HCT116 (cell line): ENCODE data around the gene ZCCHC2. TPM values are rescaled to one million over a fixed set of nuclear protein-coding genes. Genes with fewer than 3 reads are reported as not detected.

Source experiments
- ATAC-seq: fragments of 200-7000 bp; cut with Tn5 transposase; 2 replicates; pipeline ENCODE4 v1.9.1; 2020; ENCODE audit warnings: mild to moderate bottlenecking, moderate library complexity
- BruUV-seq: library from RNA; stranded (reverse); fragments of 400-500 nt; replicated peaks from 2 replicates; lab custom pipeline; 2021; lab: Mats Ljungman, UMichigan
- CTCF ChIA-PET: fragments of 300-600 bp; sonication (Branson Sonifier 250); formaldehyde crosslinking; loops from one replicate; lab custom pipeline; 2021; ENCODE audit warnings: antibody characterized with exemption; lab: Charles Lee
- POLR2A ChIA-PET: fragments of 300-600, 350-600 bp; sonication (Branson Sonifier 250); formaldehyde crosslinking; loops from one replicate; lab custom pipeline; 2021; ENCODE audit warnings: antibody characterized with exemption; lab: Charles Lee
- RAD21 ChIA-PET, 2 experiments: fragments of 300-600 bp; sonication (Branson Sonifier 250); formaldehyde crosslinking; loops; one replicate each; lab custom pipeline; 2023; ENCODE audit warnings: low total read pairs in 2 of 2; ENCODE audit not compliant: uncharacterized antibody in 2 of 2, unreplicated experiment in 2 of 2, low non-redundant PET in 1 of 2; lab: Charles Lee
- DNase-seq: peaks from one replicate; pipeline ENCODE4 v3.0.0-alpha.2; 2010; ENCODE audit warnings: low read depth, low spot score
- H2AFZ ChIP-seq: fragments of 200-600 bp; shearing (Covaris generic), sonication (generic); 2 replicates; pipeline ENCODE4 v1.6.1; 2017; ENCODE audit warnings: low read depth, mixed run types, mixed read lengths, antibody characterized with exemption, low read length; ENCODE audit not compliant: poor library complexity, severe bottlenecking
- H3K27ac ChIP-seq: 2 replicates; pipeline ENCODE4 v1.5.1; 2012; ENCODE audit warnings: low read depth, low read length
- H3K27me3 ChIP-seq: fragments of 200-600 bp; sonication (generic); 2 replicates; pipeline ENCODE4 v1.6.1; 2016; ENCODE audit warnings: mixed run types, low read length, mixed read lengths; ENCODE audit not compliant: insufficient read depth
- H3K36me3 ChIP-seq, 2 experiments: fragments of 200-500 bp in 1 of 2; fragments of 200-600 bp in 1 of 2; sonication (Bioruptor generic) in 1 of 2; sonication (generic) in 1 of 2; 2 replicates each; pipeline versions ENCODE4 v1.5.1 to v1.6.1; 2014 to 2016; ENCODE audit warnings: low read length in 2 of 2, inconsistent platforms in 1 of 2, mixed read lengths in 1 of 2, mixed run types in 1 of 2; ENCODE audit not compliant: insufficient read depth in 2 of 2, control insufficient read depth in 1 of 2
- H3K4me1 ChIP-seq, 2 experiments: fragments of 200-600 bp in 1 of 2; sonication (generic) in 1 of 2; 2 replicates each; pipeline versions ENCODE4 v1.5.1 to v1.6.1; 2012 to 2017; ENCODE audit warnings: low read length in 2 of 2, inconsistent platforms in 1 of 2, mild to moderate bottlenecking in 1 of 2, mixed read lengths in 1 of 2, mixed run types in 1 of 2, moderate library complexity in 1 of 2; ENCODE audit not compliant: insufficient read depth in 2 of 2, control insufficient read depth in 1 of 2
- H3K4me2 ChIP-seq: fragments of 200-600 bp; sonication (generic); 2 replicates; pipeline ENCODE4 v1.6.1; 2017; ENCODE audit warnings: mixed run types, low read length, mixed read lengths
- H3K4me3 ChIP-seq, 2 experiments: fragments of 200-600 bp in 1 of 2; sonication (generic) in 1 of 2; replicated peaks in 1 of 2; 2 replicates each; pipeline ENCODE4 v1.5.1; 2011 to 2016; ENCODE audit warnings: low read length in 2 of 2, control low read depth in 1 of 2, low read depth in 1 of 2, mild to moderate bottlenecking in 1 of 2, mixed read lengths in 1 of 2, mixed run types in 1 of 2
- H3K79me2 ChIP-seq: fragments of 200-600 bp; sonication (generic); 2 replicates; pipeline ENCODE4 v1.6.1; 2017; ENCODE audit warnings: mild to moderate bottlenecking, mixed run types, low read length, moderate library complexity, mixed read lengths; ENCODE audit not compliant: insufficient read depth
- H3K9ac ChIP-seq: fragments of 200-600 bp; sonication (generic); 2 replicates; pipeline ENCODE4 v1.6.1; 2016; ENCODE audit warnings: low read length, mixed read lengths
- H3K9me2 ChIP-seq: fragments of 200-600 bp; sonication (generic), shearing (Covaris generic); 2 replicates; pipeline ENCODE4 v1.6.1; 2017; ENCODE audit warnings: mixed run types, mild to moderate bottlenecking, moderate library complexity; ENCODE audit not compliant: insufficient read depth
- H3K9me3 ChIP-seq, 2 experiments: fragments of 200-500 bp in 1 of 2; fragments of 200-600 bp in 1 of 2; sonication (Bioruptor generic) in 1 of 2; sonication (generic) in 1 of 2; 2 replicates each; pipeline ENCODE4 v1.6.1; 2014 to 2017; ENCODE audit warnings: low read length in 2 of 2, mixed read lengths in 2 of 2, inconsistent platforms in 1 of 2, low read depth in 1 of 2, mild to moderate bottlenecking in 1 of 2, mixed run types in 1 of 2, moderate library complexity in 1 of 2; ENCODE audit not compliant: control insufficient read depth in 1 of 2, insufficient read depth in 1 of 2
- H4K20me1 ChIP-seq: fragments of 200-600 bp; sonication (generic), shearing (Covaris generic); 2 replicates; pipeline ENCODE4 v1.6.1; 2017; ENCODE audit warnings: mixed run types, mild to moderate bottlenecking, moderate library complexity; ENCODE audit not compliant: insufficient read depth
- CTCF ChIP-seq, 3 experiments: fragments of 200-600 bp in 1 of 3; sonication (generic) in 1 of 3; IDR thresholded peaks in 2 of 3; conservative IDR thresholded peaks in 1 of 3; 2 replicates each; pipeline ENCODE4 v1.5.1; 2012 to 2017; ENCODE audit warnings: low read depth in 2 of 3, low read length in 2 of 3, antibody characterized with exemption in 1 of 3, borderline replicate concordance in 1 of 3, control low read depth in 1 of 3, mild to moderate bottlenecking in 1 of 3, mixed read lengths in 1 of 3, mixed run types in 1 of 3, moderate library complexity in 1 of 3; ENCODE audit not compliant: insufficient read depth in 1 of 3
- EZH2 ChIP-seq: fragments of 200-600 bp; sonication (generic); IDR thresholded peaks from 2 replicates; pipeline ENCODE4 v1.6.1; 2017; ENCODE audit warnings: antibody characterized with exemption, mixed run types
- FOSL1 ChIP-seq: IDR thresholded peaks from 2 replicates; pipeline ENCODE4 v1.6.1; 2012; ENCODE audit warnings: low read depth
- MAX ChIP-seq: IDR thresholded peaks from 2 replicates; pipeline ENCODE4 v1.6.1; 2012
- POLR2A ChIP-seq: IDR thresholded peaks from 2 replicates; pipeline ENCODE4 v1.7.0; 2011; ENCODE audit warnings: borderline replicate concordance; ENCODE audit not compliant: insufficient read depth, insufficient read length; ENCODE audit errors: extremely low read depth
- RAD21 ChIP-seq: IDR thresholded peaks from 2 replicates; pipeline ENCODE4 v1.6.1; 2012; ENCODE audit warnings: low read depth, mild to moderate bottlenecking
- REST ChIP-seq: IDR thresholded peaks from 2 replicates; pipeline ENCODE4 v1.6.1; 2012; ENCODE audit warnings: low read depth
- SP1 ChIP-seq: IDR thresholded peaks from 2 replicates; pipeline ENCODE4 v1.6.1; 2012; ENCODE audit warnings: low read depth
- intact Hi-C: fragments of 100-400 bp; cut with micrococcal nuclease; formaldehyde crosslinking; loops from 2 replicates; pipeline ENCODE4 v1.10.0; 2022
- total RNA-seq: library from RNA; stranded (reverse); gene quantifications from one replicate; pipeline ENCODE4 v1.2.1, GENCODE V29; 2021; ENCODE audit not compliant: unreplicated experiment

The ZCCHC2 gene
- total RNA-seq, 1 experiment from 2014 or later, result 17.7 TPM

- H3K9me2 ChIP-seq, result no peaks in the 10 kb centered on the region
- H3K27ac ChIP-seq, result no peak overlapping the region
- H3K4me2 ChIP-seq, result no peak overlapping the region
- ChIA-PET POLR2A (no interaction called here), RAD21 (no interaction called here), CTCF (interaction anchor here (1.4 kb wide), 1 partner anchor 153 kb away, joined by 4 read pairs; no protein-coding TSS in a partner anchor)
- H3K79me2 ChIP-seq, result 0 out of 2 replicates have a peak, but pooled peaks cover 5% of the 10 kb centered on the region
- no peak overlapping the region for H2AFZ ChIP-seq
- intact Hi-C loops, result no loop called here
- no TSS peak for BruUV-seq
- ATAC-seq (no peak), DNase-seq (no peak)
- H3K9me3 ChIP-seq, result no peaks in the 10 kb centered on the region
- no peak overlapping the region for H3K9ac ChIP-seq
- H3K27me3 ChIP-seq, result no peaks in the 10 kb centered on the region
- no peak overlapping the region for H3K4me3 ChIP-seq
- no peak for TF ChIP-seq RAD21
- no peak for TF ChIP-seq FOSL1
- no peak for TF ChIP-seq EZH2
- no peak for TF ChIP-seq POLR2A
- TF ChIP-seq SP1, result no peak
- TF ChIP-seq CTCF (IDR thresholded peaks at IDR 0.05 in 2 of 3, conservative IDR thresholded peaks at IDR 0.05 in 1 of 3; ENCODE audit: borderline replicate concordance in 1 of 3, insufficient read depth in 1 of 3, low read depth in 2 of 3, low read length in 2 of 3), result no peak
- no peak for TF ChIP-seq MAX
- TF ChIP-seq REST, result no peak
- TF ChIP-seq, all 23 proteins: peak for 0
- H3K4me1 ChIP-seq, result peaks cover 0 to 3% of the 10 kb centered on the region in 2 experiments; a peak in 2 of 4 replicates
- peaks cover 6 to 12% of the 10 kb centered on the region in 2 experiments; a peak in 1 of 4 replicates for H3K36me3 ChIP-seq
- no peaks in the 10 kb centered on the region for H4K20me1 ChIP-seq
Observed at GRCh38 chr18:62578980-62579511, 56.2 kb downstream of the ZCCHC2 start.
